NCI-H82 (cell line): ENCODE measurements around the gene TBC1D22B.

Experiments
- DNase-seq: peaks from one replicate; lab custom pipeline; 2025; lab: John Stamatoyannopoulos, UW

The TBC1D22B gene

DNA sequence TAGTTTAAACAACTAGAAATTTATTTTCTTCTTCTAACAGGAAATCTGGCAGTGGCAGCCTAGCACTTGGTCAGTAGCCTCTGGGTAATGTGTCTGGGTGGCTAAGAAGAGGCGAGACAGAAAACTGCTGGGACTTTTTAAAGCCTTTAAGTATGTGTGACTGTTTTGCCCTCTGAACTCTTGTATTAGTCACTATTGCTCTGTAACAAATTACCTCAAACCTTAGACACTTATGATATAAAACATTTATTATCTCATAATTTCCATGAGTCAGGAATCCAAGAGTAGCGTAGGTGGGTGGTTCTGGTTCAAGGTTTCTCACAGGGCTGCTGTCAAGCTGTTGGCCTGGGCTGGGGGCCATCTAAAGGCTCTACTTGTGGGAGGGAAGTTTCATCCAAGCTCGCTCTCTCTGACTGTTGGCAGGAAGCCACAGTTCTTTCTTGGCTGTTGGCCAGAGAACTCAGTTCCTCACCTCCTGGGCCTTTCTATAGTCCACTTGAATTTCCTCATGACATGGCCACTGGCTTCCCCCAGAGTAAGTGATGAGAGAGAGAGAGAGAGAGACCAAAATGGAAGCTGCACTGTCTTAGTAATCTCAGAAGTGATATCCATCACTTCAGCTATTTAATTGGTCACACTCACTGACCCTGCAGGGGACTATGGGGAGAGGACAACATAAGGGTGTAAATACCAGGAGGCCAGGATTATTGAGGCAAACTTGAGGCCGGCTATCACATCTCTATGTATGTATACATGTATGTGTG, 17.4 kb upstream of the TBC1D22B start:
- peak; percentile 59 for DNase-seq

DNA sequence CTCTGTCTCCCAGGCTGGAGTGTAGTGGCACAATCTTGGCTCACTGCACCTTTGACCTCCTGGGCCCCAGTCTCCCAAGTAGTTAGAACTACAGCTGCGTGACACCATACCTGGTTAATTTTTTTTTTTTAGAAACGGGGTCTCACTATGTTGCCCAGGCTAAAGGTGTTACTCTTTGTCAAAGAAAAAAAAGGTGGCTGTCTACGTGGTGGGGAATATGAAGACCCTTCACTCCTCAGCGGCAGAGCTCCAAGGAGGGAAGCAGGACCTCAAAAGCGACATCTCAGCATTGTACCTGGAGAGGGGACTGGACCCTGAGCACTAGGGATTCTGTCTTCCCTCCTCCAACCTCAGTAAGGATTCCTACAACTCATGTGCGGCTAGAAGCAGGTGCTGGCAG, 16.4 kb upstream of the TBC1D22B start:
- no peak for DNase-seq

DNA sequence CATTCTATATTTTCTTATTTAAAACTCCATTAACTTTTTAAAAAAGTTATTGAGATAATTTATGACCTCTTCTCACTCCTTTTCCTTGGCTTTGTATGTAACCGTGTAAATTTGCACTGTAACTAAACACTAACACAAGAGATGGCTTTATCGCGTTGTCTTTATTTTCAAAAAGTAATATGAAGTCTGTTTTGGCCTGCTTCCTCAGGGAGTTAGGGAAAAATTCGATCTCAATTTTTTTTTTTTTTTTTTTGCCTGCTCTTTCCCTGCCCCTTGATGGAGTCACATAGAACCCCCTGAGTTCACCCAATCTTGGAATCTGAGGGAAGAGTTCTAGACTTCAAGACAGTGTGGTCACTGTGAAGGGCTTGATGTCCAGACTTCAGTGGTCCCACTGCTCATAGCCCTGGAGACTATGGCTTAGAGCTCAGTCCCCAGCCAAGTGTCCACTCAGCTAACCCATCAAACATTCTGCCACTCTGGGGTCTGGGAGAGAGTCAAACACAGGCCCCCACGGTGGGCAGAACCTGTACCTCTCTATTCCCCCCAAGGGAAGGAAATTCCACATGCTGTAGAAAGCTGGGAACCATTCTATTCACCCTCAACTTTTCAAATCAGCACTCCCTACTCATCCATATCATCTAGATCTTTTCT, 15.7 kb upstream of the TBC1D22B start:
- DNase-seq, result no peak

DNA sequence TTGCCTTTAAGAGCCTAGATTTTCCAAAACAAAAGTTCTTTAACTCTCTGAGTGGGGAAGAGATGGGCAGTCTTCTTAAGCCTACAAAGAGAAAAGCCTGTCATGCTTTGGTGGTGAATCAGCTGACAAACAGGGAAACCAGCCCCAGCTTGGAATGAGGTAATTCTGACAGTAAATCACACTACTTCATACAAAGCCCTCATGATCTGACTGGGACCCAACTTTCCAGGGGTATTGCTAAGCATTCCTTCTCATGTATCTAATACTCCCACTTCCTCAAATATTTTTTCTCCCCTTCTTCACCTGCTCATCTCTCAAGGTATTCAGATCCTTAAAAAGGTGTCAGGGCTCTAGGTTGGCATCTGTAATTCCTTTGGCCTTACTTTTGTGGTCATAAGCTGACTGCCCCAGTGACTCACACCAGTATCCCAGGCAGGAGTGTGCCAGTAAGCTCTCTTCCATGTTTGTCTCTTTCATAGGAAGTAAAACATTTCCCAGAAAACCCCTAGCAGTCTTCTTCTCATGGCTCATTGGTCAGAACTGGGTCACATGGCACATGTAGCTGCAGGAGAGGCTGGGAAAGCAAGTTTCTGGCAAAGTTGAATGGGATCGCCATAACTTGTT, 15.0 kb upstream of the TBC1D22B start:
- no peak for DNase-seq

DNA sequence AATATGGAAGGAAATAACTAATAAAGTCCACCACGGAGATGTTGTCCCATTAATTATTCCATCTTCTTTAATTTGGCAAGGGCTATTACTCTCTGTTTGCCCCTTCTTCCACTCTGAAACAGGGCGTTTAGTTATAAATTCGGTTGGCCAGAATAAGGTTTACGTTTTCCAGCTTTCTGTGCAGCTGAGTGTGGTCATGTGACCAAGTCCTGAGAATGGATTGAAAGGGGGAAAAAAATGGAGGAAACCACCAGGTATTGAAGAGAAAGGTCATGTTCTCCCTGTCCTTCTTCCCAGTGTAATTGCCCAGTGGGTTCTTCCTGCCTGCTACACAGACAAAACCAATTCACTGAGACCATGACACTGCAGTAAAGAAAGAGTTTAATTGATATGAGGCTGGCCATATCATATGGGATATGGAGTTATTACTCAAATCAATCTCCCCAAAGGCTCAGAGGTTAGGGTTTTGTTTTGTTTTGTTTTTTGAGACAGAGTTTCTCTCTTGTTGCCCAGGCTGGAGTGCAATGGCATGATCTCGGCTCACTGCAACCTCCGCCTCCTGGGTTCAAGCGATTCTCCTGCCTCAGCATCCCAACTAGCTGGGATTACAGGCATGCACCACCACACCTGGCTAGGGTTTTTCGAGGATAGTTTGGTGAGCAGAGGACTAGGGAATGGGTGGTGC, 14.3 kb upstream of the TBC1D22B start:
- no peak for DNase-seq

DNA sequence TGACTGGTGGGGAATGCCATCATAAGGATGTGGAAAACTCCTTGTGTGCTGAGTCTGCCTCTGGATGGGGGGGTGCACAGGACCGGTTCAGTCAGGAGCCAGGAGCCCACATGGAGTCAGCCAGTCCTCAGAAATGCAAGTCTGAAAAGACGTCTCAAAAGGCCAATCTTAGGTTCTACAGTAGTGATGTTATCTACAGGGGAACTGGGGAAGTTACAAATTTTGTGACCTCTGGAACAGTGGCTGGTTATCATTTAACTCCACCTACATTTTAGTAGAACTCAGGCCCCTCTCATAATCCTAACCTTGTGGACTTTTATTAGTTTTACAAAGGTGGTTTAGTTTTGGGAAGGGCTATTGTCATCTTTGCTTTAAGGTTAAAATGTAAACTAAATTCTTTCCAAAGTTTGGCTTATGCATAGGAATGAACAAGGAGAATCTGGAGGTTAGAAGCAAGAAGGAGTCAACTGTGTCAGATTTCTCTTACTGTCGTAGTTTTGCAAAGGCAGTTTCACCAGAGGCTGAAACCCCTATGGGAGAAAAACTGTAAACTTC, 13.7 kb upstream of the TBC1D22B start:
- DNase-seq, result no peak

DNA sequence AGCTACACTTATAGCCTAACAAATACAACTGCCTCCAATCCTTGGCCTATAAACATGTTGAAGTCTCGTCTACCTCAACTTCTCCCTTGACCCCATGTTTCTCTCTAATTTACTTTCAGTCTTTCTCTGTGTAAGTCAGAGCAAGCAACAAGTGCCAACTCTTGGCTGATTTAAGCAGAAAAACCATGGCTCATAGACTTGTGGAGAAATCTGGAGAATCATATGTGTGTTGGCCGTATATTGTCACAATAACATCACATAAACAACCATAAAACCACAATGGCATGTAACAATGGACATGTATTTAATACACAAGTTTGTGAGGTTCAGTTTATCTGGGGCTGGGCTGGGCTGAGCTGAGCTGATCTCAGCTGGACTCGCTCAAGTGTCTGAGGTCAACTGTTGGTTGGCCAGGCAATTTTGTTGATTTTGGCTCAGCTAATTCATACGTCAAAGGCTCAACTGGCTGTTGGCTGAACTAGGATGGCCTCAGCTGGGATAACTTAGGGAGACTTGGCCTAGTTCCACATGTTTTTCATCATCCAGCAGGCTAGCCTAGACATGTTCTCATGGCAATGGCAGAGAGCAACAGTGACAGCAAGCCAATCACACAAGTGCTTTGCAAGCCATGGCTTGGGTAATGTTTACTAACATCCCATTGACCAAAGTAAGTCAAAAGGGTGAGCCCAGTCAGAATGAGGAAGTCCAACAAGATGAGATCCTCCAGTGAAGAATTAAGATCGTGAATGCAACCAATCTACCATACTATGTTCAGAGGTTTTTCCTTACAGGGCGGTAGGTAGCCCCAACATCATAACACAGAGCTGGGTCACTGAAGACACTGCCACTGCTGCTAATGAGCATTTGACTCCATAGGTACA, 12.9 kb upstream of the TBC1D22B start:
- DNase-seq, result no peak

DNA sequence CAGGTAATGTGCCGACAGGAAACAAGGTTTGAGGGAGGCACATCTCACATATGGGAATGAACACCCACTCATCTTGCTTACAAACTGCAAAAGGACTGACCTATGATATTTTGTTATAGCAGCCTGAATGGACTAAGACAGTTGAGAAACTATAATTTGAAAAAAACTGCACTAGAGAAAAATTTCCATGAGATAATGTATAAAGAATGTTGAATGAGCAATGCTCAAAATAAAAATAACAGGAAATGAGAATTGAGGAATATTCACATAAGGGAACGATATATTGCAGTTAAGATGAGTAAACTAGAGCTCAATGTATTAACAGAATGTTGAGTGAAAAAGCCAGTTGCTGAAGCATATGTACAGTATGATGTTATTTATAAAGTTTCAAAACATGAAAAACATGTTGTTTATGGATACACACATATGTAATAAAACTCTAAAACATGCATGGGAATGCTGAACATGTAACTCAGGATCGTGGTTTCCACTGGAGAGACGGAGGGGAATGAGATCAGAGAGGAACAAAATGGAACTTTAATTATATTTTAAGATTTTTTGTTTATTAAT, 6.3 kb upstream of the TBC1D22B start:
- DNase-seq, result no peak

DNA sequence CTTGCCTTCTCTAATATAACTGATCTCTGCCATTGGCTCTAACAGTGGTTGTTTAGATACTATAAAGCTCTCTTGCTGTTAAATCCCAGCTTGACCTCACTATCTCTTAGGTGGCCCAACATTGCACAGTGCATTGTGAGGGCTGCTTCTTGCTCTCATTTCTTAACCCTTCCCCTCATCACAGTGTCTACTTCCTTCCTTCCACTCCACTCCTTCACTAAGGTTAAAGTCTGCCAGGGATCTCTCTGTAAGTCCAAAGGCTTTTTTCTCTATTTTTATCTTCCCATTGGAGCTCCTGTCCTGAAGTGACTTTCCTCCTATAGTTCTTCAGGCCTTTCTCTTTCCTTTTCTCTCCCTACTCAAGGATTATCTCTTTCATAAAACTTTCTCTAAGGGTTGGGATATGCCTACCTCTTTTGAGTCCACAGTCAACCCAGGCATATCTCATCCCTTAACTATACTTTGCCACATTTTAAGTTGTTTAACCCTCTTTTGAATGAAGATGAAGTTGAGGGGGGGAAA, 4.0 kb upstream of the TBC1D22B start:
- no peak for DNase-seq

DNA sequence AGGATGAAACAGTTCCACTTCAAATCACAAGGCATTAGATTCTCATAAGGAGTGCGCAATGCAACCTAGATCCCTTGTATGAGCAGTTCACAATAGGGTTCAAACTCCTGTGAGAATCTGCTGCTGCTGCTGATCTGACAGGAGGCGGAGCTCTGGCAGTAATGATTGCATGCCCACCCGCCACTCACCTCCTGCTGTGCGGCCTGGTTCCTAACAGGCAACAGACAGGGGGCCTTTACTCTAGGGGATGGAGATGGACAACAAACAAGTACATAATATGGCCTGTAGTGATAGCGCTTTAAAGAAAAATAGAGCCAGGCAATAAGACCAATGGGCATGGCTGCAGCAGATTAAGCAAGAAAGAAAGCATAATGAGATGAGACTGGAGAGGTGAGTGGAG, 2.7 kb upstream of the TBC1D22B start:
- no peak for DNase-seq

DNA sequence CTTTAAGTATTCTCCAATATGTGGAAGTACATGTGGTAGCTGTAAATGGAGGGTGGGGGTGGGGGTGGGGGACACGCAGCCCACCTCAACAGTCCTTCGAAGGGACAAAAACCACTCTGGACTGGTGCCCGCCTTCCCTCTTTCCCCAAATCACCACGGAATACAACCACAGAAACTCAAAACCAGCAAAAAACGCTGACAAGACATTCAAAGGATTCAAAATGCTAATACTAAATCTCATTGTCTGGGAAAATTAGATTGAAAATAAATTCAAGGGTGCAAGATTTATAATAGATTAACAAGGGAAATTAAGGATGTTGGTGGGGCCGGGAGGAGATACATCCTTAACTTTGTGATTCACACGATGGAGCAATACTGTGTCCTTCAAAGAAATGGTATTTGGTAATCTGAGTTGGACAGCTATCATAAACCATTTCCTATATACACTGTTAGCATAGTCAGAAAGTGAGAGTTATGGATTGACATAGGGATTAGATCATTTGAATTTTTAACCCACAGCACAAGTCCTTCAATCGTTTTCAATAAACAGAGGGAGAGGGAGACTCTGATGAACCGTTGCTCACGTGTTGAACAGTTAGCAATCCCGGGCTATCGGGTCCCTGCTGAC, 766 bp upstream of the TBC1D22B start:
- no peak for DNase-seq

DNA sequence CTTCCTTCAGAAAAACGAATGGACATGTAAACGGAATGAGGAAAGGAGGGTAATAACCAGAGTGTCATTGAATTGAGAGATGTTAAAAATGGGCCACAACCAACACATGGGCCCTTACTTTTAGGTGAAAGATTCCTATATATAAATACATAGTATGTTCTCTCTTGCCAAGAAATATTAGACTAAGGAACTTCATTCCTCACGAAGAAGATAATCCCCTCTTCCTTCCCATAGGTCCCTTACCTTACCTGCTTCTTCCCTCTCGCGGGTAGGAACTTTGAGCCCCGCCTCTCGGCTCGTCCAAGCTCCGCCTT, 295 bp upstream of the TBC1D22B start:
- DNase-seq, result no peak

DNA sequence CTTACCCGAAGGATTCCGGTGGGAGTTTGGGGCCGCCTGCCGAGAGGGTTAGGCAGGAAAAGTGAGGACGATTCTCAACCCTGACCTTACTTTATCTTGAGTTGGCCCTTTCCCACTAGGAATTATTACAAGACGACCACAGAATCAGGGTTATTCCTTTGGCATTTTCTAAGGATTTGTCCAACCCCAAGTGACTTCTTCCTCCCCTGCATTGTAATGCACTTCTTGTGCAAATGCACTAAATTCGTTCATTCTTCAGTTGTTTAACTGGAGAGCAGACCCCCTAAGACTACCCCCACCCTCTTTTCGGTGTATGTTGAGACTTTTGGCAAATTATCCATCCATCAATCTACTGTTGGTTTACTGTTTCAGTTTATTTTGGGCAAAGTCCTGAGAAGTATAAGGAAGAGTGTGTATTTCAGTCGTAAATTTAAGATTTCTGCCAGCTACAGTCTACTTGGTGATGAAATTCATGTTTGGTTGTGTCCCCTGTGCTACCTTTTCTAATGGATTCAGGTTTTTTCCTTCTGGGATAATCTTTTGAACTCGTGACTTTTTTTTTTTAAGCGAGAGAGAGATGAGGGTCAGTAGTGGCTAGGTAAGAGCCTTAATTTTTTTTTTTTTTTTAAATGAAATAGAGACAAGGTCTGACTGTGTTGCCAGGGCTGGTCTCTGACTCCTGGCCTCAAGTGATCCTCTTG, 983 bp downstream of the TBC1D22B start:
- DNase-seq, result no peak

DNA sequence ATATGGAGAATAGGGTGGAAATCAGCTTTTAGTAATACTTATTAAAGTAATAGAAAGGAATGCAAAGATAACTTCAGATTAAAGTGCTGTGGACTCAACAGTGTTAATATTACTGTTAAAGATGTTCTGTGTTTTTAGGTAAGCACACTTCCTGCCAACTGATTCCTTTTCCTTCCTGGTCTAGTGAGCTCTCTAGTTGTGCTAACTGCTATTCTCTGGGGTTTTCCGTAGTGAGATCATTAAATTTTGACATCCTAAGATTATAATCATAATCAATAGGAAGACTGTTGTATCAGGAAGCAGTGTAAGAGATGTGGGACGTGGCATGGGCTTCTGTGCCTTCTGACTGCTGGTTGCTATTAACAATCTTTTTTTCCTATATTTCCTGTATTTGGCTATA, 1.6 kb downstream of the TBC1D22B start:
- no peak for DNase-seq

DNA sequence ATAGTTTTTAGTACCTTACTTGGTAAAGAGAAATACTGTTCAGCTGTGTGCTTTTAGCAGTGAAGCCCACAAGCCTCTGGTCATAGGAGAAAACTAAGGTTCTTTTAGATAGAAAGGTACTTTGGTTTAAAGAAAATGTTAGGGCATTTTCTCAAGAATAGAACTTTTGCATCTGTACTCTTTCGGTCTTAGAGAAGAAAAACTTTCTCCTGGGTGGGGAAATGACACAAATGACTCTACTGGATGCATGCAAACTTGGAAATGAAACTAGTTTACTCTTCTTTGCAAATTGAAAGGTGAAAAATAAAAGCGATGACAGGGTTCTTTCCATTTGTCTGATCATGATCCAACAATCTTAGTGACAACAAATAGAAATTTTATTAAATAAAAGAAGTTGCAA, 2.5 kb downstream of the TBC1D22B start:
- no peak for DNase-seq

DNA sequence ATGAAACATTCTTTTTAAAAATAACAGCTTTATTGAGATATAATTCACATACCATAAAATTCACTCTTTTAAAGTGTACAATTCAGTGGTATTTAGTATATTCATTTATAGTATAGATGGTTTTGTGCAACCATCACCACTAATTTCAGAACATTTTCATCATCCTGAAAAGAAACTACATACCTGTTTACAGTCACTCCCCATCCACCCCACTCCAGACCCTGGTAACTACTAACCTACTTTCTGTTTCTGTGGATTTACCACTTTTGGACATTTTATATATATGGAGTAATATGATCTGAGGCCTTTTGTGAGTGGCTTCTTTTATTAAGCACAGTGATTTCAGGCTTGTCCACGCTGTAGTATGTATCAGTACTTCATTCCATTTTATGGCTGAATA, 2.9 kb downstream of the TBC1D22B start:
- DNase-seq, result no peak

DNA sequence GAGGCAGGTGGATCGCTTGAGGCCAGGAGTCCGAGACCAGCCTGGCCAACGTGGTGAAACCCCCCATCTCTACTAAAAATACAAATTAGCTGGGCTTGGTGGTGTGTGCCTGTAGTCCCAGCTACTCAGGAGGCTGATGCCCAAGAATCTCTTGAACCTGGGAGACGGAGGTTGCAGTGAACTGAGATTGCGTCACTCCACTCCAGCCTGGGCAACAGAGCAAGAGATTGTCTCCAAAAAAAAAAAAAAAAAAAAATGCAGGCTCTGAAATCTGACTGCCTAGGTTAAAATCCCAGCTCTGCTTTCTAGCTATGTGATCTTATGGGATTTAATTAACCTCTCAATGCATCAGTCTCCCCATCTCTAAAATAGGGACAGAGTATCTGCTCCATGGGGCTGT, 3.6 kb downstream of the TBC1D22B start:
- DNase-seq, result no peak

DNA sequence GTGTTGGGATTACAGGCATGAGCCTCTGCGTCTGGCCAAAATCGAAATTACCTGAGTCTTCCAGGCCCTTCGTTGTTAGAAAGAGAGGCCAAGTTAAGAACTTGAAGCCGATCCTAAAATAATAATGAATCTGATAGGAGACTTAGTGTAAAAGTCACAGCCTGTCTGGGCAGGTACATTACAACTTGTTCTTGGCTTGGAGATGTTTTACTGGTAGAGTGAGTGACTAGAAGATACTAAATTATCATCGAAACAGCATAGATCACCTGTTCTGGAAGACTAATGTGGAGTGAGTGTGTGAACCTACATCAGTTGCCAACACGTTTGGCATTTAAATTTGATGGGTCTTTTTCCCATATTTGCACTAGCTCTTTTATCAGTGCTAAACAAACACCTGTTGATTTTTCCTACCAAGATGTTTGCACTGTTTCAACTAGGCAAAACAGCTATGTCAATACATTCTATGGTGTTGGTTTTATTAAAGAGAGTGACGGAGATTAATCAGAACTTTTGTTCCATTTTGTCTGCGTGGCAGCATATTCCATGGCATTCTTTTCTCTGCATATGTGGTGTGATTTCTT, 5.0 kb downstream of the TBC1D22B start:
- DNase-seq, result no peak

DNA sequence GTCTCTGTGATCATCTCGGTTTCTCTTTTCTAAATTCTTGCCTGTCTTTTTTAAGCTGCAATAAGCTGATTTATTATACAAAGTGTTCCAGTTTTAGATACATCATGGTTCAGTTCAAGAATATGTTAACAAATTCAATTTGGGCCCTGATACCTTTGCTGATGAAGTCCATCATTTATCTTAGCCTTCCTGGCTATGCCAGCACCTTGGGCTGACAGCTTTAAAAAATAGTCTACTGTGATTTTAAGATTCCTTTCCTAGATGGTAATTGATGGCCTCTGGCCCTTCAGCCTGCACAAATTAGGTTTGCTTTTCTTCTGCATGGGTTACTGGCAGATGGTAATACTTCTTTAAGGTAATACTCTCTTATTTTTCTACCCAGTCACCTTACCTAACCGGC, 7.4 kb downstream of the TBC1D22B start:
- DNase-seq, result no peak

DNA sequence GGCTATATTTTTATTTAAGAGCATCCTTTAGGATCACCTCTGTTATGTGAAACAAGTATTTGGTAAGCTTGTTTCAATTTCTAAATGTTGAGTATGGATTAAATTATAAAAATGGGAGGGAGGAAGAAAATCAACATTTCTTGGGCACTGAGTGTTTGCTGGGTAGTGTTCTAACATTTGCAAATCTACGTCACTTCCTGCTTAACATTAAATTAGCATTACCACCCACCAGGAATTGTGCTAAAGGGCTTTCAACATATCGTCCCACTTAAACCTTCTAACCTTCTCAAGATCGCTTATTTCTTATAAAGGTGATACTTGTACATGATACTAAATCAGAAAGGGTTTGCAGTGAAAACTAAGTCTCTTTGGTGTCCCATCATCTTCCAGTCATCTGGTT, 8.3 kb downstream of the TBC1D22B start:
- DNase-seq, result no peak
